ELF-1 (cell line): ENCODE measurements around the gene LHX1.

Source experiments
- DNase-seq: peaks from one replicate; pipeline ENCODE4 v3.0.0-alpha.2; 2016; ENCODE audit warnings: low read depth, low spot score

The LHX1 gene

DNA sequence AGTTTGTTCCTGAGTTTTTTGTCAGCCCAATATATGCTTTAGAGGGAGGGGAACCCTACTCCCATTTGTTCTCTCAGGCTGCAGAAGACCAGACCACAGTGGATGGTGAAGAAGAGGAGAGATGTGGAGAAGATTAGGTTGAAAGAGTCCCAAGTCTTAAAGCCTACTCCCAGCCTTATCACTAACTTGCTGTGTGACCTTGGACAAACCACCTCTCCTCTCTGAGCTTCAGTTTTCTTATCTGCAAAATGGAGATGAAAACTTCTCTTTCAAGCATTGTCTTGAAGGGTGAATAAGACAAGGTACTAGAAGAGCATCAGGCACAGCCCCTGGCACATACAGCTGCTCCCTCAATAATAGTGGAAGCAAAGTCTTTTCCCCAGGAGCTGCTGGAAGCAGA, 15.1 kb upstream of the LHX1 start:
- no peak for DNase-seq

DNA sequence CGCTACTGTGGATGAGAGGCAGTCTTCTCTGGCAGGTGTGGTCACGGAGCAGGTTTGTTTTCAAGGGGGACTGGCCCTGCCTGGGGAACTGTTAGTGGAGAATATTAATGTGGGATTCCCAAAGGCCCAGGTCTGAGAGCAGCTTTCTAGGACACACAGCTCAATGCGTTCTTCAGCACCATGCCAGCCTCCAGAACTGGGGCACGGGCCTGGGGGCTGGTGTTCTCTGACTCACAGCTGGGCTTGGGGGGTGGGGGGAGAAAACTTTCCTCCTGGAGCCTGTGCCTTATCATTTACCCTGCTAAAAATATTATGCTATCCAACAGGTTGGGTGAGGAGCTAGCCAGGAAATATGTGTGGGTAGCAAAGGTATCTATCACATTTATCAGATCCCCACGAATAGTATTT, 13.5 kb upstream of the LHX1 start:
- DNase-seq = no peak

DNA sequence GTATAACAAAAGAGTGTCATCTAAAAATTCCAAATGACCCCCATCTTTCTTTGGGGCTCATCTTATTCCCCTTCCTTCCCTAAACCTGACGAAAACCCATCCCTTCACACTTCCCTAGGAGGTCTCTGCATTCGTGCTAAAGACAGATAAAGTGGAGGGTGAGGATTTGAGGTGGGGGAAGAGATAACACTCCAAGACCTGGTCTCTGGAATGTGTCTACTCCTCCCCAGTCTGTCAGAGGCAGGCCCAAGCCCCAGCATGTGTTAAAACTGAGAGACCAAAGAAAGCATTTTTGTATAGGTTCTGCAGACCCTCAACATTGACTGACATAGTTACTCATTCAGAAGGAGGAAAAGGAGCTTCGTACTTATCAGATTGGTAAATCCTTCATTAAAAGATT, 11.0 kb upstream of the LHX1 start:
- DNase-seq = peak; percentile 47

GRCh38 chr17:36926701-36927100, 10.6 kb upstream of the LHX1 start:
- no peak for DNase-seq

DNA sequence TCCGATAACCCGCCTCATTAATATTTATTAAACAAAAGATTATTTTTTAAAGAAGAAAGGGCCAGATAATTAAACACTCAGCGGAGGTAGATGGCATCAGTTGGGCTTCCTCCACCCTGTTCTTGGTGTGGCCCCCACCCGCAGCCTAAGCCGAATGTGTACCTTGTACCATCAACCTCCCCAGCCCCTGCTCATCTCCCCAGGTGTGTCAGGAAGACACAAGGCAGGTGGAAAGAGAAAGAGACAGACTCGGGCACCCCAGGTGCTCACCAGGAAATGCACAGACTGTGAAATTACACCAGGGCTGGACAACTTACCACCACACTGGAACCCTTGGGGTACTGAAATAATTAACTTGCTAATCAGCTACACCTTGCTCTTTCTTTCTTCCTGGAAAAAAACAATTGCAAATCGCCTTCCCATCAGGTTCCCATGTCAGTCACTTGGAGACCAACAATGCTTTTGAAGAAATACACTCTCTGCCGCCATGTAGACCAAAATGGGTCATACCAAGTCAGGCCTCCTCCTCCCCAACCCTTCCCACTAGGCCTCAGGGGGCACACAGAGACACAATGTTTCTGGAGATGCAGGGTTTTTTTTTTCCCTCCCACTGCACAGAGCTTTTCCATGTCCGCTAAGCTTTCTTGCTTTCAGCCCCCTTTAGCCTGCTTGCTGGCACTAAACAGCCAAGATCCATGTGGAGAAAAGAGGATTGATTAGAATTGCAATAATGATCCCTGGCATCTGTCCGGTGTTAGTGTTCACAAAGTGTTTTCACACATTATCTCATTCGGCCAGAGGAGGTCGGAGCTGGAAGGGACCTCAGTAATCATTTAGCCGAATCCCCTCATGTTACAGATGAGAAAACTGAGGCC, 8.6 kb upstream of the LHX1 start:
- peak; percentile 33 for DNase-seq

- DNase-seq = no peak
Measured at GRCh38 chr17:36929851-36930582, 7.3 kb upstream of the LHX1 start.

GRCh38 chr17:36930583-36930900, 6.7 kb upstream of the LHX1 start:
- DNase-seq = no peak

- no peak for DNase-seq
Measured at GRCh38 chr17:36931096-36931696, 6.1 kb upstream of the LHX1 start.

- no peak for DNase-seq
Measured at GRCh38 chr17:36931697-36932382, 5.4 kb upstream of the LHX1 start.

DNA sequence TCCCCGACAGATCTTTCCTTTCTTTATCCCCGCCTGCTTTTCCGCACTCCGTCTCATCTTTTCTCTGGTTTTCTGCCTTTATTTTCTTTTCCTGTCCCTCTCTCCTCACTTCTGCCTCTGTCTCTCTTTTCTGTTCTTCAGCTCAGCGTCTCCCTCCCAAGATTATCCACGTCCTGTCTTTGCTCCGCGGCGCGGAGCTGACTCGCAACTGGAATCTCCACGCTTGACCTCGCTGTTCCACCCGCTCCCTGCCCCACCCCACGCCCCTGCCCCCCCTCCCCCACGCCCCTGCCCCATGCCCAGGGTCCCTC, 4.9 kb upstream of the LHX1 start:
- no peak for DNase-seq

DNA sequence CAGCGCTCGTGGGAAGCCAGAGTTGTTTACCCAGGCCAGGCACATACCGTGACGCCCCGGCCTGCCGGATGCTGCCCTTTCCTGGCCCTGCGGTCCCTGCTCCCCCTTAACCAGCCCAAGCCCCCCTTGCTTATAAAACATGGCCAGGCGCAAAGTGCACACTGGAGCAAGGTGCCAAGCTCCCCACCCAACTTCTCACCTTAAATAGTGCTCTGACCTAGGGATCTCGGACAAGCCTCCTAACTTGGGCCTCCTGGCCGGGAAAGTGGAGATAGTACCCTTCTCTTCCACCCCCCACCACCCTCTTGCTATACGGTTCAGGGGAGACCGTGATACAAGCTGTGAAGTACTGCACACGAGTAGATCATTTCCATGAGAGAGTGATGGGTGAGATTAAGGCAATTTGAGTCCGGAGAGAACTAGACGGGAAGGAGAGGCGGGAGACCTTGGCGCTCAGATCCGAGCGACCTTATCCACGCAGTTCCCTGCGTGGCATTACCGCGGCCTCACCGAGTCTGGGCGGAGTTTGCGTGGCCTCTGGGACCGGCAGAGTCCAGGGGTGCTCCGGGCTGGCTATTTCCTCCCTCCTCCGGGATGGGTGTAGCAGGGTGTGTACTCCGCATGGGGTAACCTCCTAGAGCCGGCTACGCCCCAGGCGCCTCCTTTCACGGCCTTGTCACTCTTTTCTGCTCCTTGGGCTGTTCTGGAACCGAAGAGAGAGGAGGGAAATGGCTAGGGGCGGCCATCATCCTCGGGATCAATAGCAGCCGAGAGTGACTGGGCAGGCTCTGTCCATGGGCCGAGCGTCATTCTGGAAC, 4.4 kb upstream of the LHX1 start:
- no peak for DNase-seq

DNA sequence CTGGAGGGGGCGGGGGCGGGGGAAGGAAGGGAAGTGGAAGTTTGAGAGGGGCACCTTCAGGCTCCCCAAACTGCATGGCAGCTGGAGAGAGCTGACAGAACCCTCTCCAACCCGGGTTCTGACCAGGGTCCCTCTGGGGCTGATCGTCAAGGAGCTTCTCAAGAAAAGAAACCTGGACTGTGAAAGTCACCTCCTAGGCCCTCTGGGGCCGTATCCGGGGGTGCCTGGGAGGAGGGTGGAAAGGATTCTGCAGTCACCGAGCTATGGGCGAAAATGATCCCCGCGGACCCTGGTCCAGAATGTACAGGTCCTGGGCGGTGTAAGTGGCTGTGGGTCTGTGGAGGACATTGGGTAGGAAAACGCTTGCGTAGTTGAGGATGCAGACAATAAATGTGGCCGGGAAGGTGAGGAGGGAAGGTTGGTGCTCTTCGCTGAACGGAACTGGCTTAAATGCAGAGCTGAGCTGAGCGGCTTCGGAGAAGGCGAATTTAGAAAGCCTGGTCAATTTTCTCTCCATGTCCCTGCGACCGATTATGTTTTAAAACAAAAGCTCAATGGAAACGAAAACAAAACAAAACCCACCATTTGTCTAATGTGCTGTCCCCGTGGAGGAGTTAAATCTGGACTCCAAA, 3.6 kb upstream of the LHX1 start:
- DNase-seq = no peak

GRCh38 chr17:36934144-36934691, 3.1 kb upstream of the LHX1 start:
- DNase-seq = peak; percentile 45

DNA sequence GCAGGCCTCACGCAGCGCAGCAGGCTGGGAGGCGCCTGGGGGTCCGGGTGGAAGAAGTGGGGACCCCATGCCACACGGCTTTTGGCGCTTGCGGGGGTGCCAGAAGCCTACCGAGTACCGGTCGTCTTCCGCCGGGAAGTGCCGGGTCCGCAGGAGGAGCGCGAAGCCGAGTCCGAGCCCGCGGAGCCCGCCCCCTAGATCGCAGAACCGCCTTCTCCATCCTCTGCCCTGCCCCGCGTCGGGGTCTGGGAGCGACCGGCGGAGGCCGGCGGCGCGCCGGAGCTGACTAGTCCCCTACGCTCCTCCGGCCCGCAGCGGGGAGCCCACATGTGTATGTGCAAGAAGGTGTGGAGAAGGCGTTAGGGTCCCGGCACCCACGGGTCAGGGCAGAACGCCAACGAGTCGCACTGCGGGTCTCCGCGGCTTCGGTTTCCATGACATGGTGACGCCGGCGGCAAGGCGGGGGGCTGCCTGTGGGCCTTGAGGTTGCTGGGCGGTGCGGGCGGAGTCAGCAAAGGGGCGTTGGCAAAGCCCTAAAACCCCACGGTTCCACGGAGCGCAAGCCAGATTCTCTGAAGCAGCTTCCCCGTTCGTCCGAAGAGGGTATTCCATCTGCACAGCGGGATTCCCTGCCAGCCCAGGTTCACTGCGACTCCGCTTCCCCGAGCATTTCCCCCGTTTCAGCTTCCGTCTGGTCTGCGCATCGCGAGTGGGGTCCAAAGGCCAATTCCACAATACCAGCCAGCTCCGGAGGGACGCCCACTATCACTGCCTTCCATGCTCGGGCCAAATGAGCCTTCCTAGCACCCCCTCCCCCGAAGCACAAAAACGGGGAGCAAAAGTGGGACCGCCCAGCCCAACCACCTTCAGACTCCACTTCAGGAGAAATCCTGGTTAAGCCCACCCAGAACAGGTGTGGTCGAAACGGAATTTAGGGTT, 2.3 kb upstream of the LHX1 start:
- DNase-seq = peak; percentile 75

GRCh38 chr17:36935671-36936454, 1.4 kb upstream of the LHX1 start:
- peak; percentile 67 for DNase-seq

DNA sequence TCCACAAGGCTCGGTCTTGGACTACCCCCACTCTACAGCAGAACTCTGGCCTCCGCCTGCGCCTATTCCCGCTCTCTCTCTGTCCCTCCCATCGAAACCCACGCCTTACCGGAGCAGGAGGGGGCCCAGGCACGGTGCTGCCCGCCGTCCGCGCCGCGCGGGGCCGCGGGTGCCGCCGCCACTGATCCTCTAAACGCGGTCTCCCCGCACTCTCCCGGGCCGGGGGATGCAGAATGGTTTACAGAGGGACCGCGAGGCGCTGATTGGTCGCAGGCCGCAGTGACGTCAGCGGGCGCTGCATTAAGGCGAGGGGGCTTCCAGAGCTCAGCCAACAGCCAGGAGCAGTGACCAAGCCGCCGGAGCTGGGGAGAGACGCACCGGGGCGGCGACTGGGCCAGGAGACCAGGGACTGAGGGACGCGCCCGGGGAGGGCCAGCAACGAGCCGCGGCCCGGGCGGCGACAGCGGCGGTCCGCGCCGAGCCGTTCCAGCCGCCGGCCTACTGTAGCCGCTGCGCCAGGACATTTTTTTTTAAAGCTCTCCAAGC, 747 bp upstream of the LHX1 start:
- peak; percentile 79 for DNase-seq

- no peak for DNase-seq
Measured at GRCh38 chr17:36937959-36938565, 787 bp downstream of the LHX1 start.

DNA sequence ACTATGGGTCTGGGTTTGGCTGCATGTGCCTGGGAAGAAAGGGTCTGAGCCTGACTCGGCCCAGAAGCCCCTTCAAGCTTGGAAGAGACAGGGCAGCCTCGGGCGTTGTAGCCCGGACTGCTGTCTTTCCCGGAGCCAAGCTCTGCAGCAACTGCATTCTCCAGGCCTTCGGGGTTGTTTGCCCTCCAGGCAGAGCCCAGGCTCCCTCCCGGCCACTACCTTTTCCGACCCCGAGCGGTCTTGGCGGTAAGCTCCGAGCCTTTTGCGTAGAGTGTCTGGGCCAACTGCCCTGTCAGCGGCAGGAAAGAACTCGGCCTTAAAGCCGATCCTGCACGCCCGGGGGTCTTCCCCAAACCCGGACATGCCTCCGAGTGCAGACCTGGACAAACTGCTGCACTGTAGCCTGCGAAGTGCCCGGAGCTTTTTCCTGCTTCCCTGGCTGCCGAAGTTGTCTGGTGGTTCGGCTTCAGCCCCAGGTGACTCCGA, 1.3 kb downstream of the LHX1 start:
- DNase-seq = peak; percentile 80
